RWPE1 (cell line): ENCODE results near the gene RADIL.

ENCODE experiments used
- CTCF ChIA-PET: fragments of 350-600 bp; sonication (Branson Sonifier 250); formaldehyde crosslinking; extraction: SDS; loops from one replicate; lab custom pipeline; 2021; lab: Yijun Ruan, JAX
- POLR2A ChIA-PET: fragments of 400-600 bp; formaldehyde crosslinking; extraction: SDS; loops from one replicate; lab custom pipeline; 2020; ENCODE audit warnings: antibody characterized with exemption; ENCODE audit not compliant: low non-redundant PET; lab: Yijun Ruan, JAX
- DNase-seq: peaks from one replicate; pipeline ENCODE4 v3.0.0; 2012; ENCODE audit warnings: low spot score
- H3K27ac ChIP-seq: fragments of 450-650 bp; 2 replicates; pipeline ENCODE4 v1.5.1; 2017
- TF ChIP-seq, protein P1 (sequence below): fragments of 450-650 bp; conservative IDR thresholded peaks from 2 replicates; pipeline ENCODE4 v1.5.1; 2017; ENCODE audit warnings: low read depth, mild to moderate bottlenecking

Gene RADIL

GRCh38 chr7:4833691-4834600, 49.6 kb downstream of the RADIL start:
- H3K27ac ChIP-seq: no peak overlapping the region
- no peak for DNase-seq
- POLR2A ChIA-PET: no interaction called here
- CTCF ChIA-PET: interaction anchor here (0.6 kb wide), 2 partner anchors 50 to 54 kb away, joined by 3 read pairs; no protein-coding TSS in a partner anchor
- TF ChIP-seq, protein P1, sequence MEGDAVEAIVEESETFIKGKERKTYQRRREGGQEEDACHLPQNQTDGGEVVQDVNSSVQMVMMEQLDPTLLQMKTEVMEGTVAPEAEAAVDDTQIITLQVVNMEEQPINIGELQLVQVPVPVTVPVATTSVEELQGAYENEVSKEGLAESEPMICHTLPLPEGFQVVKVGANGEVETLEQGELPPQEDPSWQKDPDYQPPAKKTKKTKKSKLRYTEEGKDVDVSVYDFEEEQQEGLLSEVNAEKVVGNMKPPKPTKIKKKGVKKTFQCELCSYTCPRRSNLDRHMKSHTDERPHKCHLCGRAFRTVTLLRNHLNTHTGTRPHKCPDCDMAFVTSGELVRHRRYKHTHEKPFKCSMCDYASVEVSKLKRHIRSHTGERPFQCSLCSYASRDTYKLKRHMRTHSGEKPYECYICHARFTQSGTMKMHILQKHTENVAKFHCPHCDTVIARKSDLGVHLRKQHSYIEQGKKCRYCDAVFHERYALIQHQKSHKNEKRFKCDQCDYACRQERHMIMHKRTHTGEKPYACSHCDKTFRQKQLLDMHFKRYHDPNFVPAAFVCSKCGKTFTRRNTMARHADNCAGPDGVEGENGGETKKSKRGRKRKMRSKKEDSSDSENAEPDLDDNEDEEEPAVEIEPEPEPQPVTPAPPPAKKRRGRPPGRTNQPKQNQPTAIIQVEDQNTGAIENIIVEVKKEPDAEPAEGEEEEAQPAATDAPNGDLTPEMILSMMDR: no peak

DNA sequence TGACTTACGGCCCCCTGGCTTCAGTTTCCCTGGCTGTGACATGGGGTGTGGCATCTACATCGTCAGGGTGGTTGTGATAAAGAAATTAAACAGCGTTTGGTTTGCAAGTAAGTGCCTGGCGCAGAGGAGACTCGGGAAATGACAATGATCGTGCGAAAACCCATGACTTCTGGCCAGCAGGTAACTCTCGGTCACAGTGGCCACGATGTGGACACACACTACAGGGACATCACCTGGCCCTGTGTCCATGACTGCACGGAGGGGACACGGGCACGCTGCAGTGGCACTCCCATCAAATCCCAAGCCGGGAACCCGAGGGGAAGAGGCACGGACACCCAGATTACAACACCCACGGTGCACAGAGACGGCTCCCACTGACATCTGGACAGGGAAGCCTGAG, 50.3 kb downstream of the RADIL start:
- DNase-seq: no peak
- POLR2A ChIA-PET: no interaction called here
- no peak overlapping the region for H3K27ac ChIP-seq
- TF ChIP-seq, protein P1: no peak
- CTCF ChIA-PET: interaction anchor here (0.6 kb wide), 1 partner anchor 51 kb away, joined by 3 read pairs; no protein-coding TSS in a partner anchor

- POLR2A ChIA-PET: no interaction called here
- H3K27ac ChIP-seq: no peak overlapping the region
- CTCF ChIA-PET: no interaction called here
- TF ChIP-seq, protein P1: no peak
- no peak for DNase-seq
Measured at GRCh38 chr7:4832711-4833110, 50.8 kb downstream of the RADIL start.

DNA sequence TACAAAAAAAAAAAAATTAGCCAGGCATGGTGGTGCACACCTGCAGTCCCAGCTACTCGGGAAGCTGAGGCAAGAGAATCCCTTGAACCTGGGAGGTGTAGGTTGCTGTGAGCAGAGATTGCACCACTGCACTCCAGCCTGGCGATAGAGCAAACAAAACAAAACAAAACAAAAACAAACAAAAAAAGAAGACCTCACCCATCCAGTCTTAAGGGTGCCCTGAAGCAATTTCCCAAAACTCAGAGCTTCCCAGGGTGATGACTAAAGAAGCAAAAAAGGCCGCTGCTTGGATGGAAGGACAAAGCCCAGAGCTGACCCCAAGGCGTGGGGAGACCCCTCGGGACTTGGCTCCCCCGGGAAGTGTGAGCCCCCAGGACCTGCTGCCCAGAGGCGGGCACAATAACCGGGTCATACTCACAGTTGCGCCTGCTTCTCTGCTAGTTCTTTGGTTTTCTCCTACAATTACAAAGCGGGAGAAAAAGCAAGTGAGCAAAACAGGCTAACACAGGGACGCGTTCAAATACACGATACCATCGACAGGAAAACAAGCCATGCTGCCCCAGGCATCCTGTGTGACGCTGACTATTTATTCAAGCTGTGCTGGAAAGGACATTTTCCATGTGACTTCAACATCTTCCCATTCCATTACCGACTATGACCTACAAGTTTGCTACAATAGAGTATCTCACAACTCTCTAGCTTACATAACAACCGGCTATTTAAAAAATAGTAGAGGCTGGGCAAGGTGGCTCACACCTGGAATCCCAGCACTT, 51.6 kb downstream of the RADIL start:
- TF ChIP-seq, protein P1: no peak
- ChIA-PET CTCF (interaction anchor here (0.7 kb wide), 1 partner anchor 221 kb away, joined by 4 read pairs; no protein-coding TSS in a partner anchor), POLR2A (no interaction called here)
- H3K27ac ChIP-seq: no peak overlapping the region
- no peak for DNase-seq

- ChIA-PET CTCF (interaction anchor here (0.6 to 1.1 kb wide), 7 partner anchors 18 to 647 kb away, joined by 3 to 4 read pairs (median 4); no protein-coding TSS in a partner anchor), POLR2A (no interaction called here)
- no peak for DNase-seq
Measured at GRCh38 chr7:4830176-4830575, 53.3 kb downstream of the RADIL start.

More at GRCh38 chr7:4830176-4830575, 53.3 kb downstream of the RADIL start:
- TF ChIP-seq, protein P1: peak; percentile 33
- H3K27ac ChIP-seq: no peak overlapping the region
